NT2/D1 (cell line): ENCODE measurements around the gene TLDC2.

Source experiments
- SUZ12 ChIP-seq: IDR thresholded peaks from 2 replicates; pipeline ENCODE4 v1.6.1; 2011; ENCODE audit not compliant: insufficient read length, insufficient read depth; ENCODE audit errors: extremely low read depth
- YY1 ChIP-seq: IDR thresholded peaks from 2 replicates; pipeline ENCODE4 v1.6.1; 2011; ENCODE audit not compliant: insufficient read length, insufficient read depth
- ZNF274 ChIP-seq: IDR thresholded peaks from 2 replicates; pipeline ENCODE4 v1.6.1; 2011; ENCODE audit warnings: mild to moderate bottlenecking, low read depth, low read length

GRCh38 chr20:36826554-36827244 lies 49.2 kb upstream of the TLDC2 start:
- TF ChIP-seq ZNF274 (no peak), YY1 (no peak), SUZ12 (no peak)
